Fibroblast of upper back skin (primary cell): Measurements from ENCODE around the gene OVAAL.
A peak's percentile ranks its signal among the peaks of the same experiment; 100 is the strongest.
"Not testable (repeated sequence)": the region's sequence is repeated elsewhere in the genome, so short reads cannot be mapped to it uniquely, and the experiment has no call there.

Experiments used
- DNase-seq: peaks from one replicate; pipeline ENCODE4 v3.0.0-alpha.2; 2013

Gene OVAAL

GRCh38 chr1:180542113-180542837 lies 16.5 kb upstream of the OVAAL start:
- DNase-seq = peak; percentile 57

DNA sequence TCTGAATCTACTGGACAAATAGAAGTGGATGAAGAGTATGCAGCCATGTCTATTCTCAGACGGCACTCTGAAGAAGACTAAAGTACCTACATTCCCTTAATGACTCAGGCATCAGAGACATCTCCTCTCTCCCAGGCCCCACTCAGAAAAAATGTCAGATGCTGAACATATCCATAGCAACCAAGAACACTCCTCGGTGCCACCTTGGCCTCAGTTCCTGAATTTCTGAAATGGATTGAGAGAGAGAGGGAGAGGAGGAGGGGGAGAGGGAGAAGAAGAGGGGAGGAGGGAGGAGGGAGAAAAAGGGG lies 16.0 kb upstream of the OVAAL start:
- DNase-seq = peak; percentile 63

GRCh38 chr1:180544050-180544449 lies 14.7 kb upstream of the OVAAL start:
- no peak for DNase-seq

DNA sequence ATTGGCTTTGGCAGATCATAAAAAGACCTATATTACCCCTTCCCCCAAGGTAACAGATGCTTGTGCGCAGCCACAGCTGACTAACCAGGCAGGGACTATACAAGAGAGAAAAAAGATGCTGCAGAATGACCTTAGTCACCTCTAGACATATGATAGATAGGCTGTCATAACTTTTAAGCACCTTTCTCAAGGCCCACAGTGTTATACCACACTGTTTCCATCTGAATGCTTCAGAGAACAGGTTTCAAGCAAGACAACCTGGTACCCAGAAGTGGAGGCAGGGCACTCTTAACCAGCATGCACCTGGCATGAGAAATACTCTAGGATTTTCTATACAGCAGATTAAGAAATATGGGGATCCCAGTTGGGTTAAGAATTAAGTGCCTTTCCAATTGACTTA lies 12.8 kb upstream of the OVAAL start:
- DNase-seq = no peak

DNA sequence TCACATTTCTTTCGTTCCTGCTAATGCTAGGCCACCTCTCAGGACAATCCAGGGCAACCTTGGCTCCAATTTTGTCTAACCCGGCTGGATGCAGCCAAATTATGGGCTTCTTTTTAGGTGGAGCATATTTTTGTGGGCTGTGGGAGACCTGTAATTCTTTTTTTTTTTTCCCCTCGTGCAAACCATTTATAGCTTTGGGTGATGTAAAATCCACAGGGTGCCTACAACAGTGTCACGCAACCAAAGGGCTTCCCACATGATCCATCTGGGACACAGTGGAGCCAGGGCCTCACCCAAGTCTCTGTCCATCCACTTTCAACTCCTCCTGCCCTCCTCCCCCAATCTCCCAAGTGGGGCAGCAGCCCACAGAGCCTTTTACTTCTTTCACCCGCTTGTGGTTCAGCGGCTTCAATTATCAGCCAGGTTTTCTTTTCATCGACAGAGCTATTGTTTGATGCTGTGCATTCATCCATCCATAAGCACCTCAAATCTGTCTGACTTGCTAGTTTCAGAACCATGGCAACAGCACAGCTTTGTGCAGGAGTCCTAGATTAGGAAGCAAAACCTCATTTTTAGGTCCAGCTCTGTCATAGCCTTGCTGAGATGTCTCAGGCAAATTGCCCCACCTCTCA lies 10.0 kb upstream of the OVAAL start:
- no peak for DNase-seq

GRCh38 chr1:180549770-180550169 lies 9.0 kb upstream of the OVAAL start:
- DNase-seq = not testable (repeated sequence)

GRCh38 chr1:180550241-180550640 lies 8.5 kb upstream of the OVAAL start:
- DNase-seq = no peak

DNA sequence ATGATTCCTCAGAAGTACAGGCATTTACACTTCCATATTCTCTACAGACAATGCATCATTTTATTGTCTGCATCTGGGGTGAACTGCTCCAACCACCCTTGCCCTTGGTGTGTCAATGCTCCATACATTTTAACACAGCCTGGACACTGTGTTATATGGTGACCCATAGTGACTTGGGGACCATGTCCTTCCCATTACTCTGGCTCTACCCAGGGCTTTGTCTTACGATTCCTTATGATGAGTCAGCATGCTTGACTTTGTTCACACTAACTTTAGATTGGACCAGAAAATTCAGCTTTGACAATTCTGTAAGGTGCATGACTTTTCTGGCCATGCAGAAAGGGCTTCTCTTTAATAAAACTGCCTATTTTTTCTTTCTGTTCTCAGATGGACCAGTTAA lies 6.8 kb upstream of the OVAAL start:
- no peak for DNase-seq

GRCh38 chr1:180553046-180553445 lies 5.7 kb upstream of the OVAAL start:
- DNase-seq = not testable (repeated sequence)

DNA sequence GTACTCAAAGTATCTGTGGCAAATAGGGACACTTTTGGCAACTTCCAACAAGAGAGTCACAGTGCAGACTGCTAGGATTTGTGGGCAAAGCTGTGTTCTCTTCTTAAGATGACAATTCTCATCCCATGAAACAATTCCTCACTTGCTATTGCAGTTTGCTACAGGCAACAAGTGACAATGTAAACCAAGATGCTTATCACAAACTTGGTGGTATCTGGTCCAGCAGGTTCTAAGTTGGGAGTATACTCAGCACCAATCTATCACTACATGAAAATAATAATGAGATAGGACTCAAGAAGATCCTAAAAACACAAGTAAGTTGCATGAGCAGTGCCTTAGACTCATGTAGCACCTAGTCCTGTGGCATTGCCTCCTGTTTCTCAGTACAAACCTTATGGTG lies 3.4 kb upstream of the OVAAL start:
- DNase-seq = no peak

GRCh38 chr1:180560200-180560867 lies 1.6 kb downstream of the OVAAL start:
- no peak for DNase-seq

- DNase-seq = peak; percentile 62
These were observed 2.3 kb downstream of the OVAAL start for GRCh38 chr1:180560868-180561600.

DNA sequence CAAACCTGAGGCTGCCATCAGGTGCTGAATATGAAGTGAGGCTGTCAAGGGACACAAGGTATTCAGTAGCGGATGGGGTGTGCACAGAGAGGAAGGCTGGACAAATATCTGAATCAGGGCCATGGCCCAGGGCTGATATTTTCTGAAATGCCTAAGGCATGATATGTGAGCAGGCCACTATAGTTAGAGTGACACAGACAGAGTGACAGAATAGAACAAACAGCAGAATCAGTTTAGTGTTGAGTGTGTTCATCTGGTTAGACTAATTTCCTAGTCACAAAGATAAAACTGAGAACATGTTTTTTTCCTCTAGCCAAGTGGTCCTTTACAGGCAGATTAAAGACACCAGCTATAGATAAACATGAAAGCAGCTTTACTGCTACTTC lies 3.9 kb downstream of the OVAAL start:
- DNase-seq = no peak

- DNase-seq = peak; percentile 61
These were observed 4.5 kb downstream of the OVAAL start for GRCh38 chr1:180563026-180563827.

- no peak for DNase-seq
These were observed 6.5 kb downstream of the OVAAL start for GRCh38 chr1:180565121-180565871.

- DNase-seq = no peak
These were observed 7.3 kb downstream of the OVAAL start for GRCh38 chr1:180566026-180566425.

DNA sequence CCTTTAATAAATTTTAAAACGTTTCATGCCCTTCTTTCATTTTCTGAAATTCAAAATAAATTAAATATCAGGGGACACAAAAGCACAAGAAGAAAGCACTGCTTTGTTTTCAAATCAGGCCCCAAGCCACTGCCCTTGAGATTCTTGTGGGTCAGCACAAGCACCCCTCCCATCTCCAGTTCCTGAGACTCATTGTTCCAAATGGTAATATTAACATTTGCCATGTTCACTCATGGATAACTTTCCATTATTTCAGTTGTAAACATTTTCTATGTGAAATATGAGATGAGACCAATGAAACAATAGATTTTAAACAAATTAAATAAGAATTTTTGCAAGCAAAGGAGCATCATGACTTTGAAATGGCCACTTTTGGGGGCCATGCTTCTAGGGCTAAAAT lies 7.7 kb downstream of the OVAAL start:
- DNase-seq = no peak

- DNase-seq = no peak
These were observed 8.9 kb downstream of the OVAAL start for GRCh38 chr1:180567654-180568053.

GRCh38 chr1:180568184-180568583 lies 9.4 kb downstream of the OVAAL start:
- DNase-seq = no peak

DNA sequence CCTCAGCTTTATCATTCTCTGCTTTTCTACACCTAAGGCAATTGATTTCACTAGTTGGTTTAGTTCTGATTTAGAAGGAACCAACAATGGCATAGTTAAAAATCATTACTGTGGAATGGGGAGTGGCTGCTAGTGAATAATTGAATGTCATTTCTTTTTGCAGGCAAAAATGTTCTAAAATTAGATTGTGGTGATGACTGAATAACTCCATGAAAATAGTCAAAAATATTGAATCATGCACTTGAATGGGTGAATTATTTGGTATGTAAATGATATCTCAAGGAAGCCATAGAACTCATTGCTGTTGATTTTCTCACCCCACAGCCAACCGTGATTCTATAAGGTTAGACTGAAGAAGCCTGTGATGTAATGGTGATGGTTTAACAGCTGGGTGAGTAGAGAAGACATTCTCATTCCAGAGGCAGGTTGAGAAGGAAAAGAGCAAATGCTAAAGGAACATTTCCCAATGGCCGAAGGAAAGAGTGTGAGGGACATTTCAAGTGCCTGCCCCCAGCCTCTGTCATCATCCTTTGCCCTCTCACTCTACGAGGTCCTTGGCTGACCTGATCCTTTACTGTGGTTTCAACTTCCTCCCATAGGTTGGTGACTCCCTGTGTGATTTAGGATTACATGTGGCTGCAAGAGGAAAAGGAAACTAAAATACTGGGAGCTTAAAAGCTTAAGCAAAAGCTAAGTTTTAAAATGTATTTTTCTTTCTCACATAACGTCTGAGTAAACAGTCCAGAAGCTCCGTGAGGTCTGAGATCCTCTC lies 12.5 kb downstream of the OVAAL start:
- peak; percentile 55 for DNase-seq
